Nephron progenitor cell (in vitro differentiated cells): ENCODE measurements around the gene ZNF593OS.
A peak's percentile ranks its signal among the peaks of the same experiment; 100 is the strongest.

Experiments used
- DNase-seq: peaks from one replicate; pipeline ENCODE4 v3.0.0; 2021
- H3K27ac Mint-ChIP-seq: 2 replicates; pipeline ENCODE4 v1.8.0; 2021; ENCODE audit warnings: mild to moderate bottlenecking, moderate library complexity, mixed read lengths
- H3K27me3 Mint-ChIP-seq: 2 replicates; pipeline ENCODE4 v1.8.0; 2021; ENCODE audit warnings: mild to moderate bottlenecking, low read depth, mixed read lengths; ENCODE audit not compliant: poor library complexity
- H3K36me3 Mint-ChIP-seq: 2 replicates; pipeline ENCODE4 v1.8.0; 2021; ENCODE audit warnings: low read depth, mixed read lengths
- H3K4me1 Mint-ChIP-seq: 2 replicates; pipeline ENCODE4 v1.8.0; 2021; ENCODE audit warnings: mixed read lengths
- H3K4me3 Mint-ChIP-seq: 2 replicates; pipeline ENCODE4 v1.8.0; 2021; ENCODE audit warnings: mild to moderate bottlenecking, moderate library complexity, mixed read lengths
- H3K9me3 Mint-ChIP-seq: 2 replicates; pipeline ENCODE4 v1.8.0; 2021; ENCODE audit warnings: mild to moderate bottlenecking, moderate library complexity, mixed read lengths
- TF ChIP-seq, protein P1 (sequence below): fragments of 200-600 bp; sonication (generic); IDR thresholded peaks from 2 replicates; pipeline ENCODE4 v1.5.0; 2021; ENCODE audit warnings: antibody characterized with exemption

ZNF593OS gene

DNA sequence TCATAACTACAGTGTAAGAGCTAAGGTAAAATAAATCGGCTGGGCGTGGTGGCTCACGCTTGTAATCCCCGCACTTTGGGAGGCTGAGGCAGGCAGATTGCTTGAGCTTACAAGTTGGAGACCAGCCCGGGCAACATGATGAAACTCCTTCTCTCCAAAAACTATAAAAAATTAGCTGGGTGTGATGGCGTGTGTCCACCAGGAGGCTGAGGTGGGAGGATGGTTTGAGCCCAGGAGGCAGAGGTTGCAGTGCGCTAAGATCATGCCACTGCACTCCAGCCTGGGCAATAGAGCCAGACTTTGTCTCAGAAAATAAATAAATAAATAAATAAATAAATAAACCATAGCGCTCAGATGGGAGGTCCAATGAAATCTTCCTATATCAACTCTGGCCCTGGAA, 29.5 kb downstream of the ZNF593OS start:
- Mint-ChIP-seq H3K27ac (no peak overlapping the region), H3K4me1 (peaks cover 17% of the 10 kb centered on the region), H3K9me3 (no peaks in the 10 kb centered on the region), H3K4me3 (no peak overlapping the region), H3K36me3 (no peaks in the 10 kb centered on the region), H3K27me3 (peaks cover 20% of the 10 kb centered on the region)
- TF ChIP-seq, protein P1, sequence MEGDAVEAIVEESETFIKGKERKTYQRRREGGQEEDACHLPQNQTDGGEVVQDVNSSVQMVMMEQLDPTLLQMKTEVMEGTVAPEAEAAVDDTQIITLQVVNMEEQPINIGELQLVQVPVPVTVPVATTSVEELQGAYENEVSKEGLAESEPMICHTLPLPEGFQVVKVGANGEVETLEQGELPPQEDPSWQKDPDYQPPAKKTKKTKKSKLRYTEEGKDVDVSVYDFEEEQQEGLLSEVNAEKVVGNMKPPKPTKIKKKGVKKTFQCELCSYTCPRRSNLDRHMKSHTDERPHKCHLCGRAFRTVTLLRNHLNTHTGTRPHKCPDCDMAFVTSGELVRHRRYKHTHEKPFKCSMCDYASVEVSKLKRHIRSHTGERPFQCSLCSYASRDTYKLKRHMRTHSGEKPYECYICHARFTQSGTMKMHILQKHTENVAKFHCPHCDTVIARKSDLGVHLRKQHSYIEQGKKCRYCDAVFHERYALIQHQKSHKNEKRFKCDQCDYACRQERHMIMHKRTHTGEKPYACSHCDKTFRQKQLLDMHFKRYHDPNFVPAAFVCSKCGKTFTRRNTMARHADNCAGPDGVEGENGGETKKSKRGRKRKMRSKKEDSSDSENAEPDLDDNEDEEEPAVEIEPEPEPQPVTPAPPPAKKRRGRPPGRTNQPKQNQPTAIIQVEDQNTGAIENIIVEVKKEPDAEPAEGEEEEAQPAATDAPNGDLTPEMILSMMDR = no peak
- DNase-seq = no peak

DNA sequence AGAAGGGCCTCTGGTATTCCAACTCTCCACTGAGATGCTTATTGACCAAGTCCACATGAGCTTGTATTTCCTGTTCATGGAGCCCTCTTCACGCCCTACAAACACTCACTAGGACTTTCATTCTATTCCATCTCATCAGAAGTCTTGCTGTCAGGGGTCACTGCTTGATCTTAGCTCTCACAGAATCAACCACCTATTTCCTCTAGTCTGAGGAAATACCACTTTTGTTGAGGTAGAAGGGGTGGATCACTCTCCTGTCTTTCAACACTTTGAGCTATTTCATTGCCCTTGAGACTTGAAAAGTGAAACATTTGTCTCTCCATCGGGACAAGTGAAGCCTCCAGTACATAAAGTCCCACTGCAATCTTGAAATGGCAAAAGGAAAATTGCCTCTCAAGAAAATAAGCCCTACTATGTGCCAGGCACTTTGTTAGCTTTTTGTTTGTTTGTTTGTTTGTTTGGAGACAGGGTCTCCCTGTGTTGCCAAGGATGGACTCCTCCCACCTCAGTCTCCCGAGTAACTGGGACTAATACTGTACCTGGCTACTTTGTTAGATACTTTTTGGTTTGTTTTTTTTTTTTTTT, 32.6 kb downstream of the ZNF593OS start:
- H3K36me3 Mint-ChIP-seq = peaks cover 5% of the 10 kb centered on the region
- TF ChIP-seq, protein P1 = no peak
- no peak overlapping the region for H3K4me3 Mint-ChIP-seq
- peaks cover 14% of the 10 kb centered on the region for H3K27me3 Mint-ChIP-seq
- H3K9me3 Mint-ChIP-seq = peaks cover 20% of the 10 kb centered on the region
- H3K27ac Mint-ChIP-seq = peak overlapping the region; percentile 62
- peaks cover 6% of the 10 kb centered on the region for H3K4me1 Mint-ChIP-seq
- DNase-seq = no peak

DNA sequence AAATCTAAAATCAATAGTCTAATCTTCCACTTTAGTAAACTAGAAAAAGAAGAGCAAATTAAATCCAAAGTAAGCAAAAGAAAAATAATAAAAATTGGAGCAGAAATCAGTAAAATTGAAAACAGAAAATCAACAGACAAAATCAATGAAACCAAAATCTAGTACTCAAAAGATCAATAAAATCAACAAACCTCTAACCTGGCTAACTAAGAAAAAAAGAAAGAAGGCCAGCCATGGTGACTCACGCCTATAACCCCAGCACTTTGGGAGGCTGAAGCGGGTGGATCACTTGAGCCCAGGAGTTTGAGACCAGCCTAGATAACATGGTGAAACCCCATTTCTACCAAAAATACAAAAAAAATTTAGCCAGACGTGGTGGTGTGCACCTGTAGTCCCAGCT, 37.2 kb downstream of the ZNF593OS start:
- H3K4me1 Mint-ChIP-seq = peaks cover 6% of the 10 kb centered on the region

DNA sequence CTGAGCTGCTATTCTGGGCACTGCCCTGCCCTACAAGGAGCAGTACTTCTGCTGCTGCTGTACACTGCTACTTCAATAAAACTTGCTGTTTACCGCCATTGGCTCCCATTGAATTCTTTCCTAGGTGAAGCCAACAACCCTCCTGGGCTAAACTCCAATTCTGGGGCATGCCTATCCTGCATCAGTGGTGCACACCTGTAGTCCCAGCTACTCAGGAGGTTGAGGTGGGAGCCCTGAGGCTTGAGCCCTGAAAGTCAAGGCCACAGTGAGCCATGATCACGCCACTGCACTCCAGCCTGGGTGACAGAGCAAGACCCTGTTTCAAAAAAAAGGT, 38.8 kb downstream of the ZNF593OS start:
- DNase-seq = no peak
- Mint-ChIP-seq H3K4me3 (no peak overlapping the region), H3K9me3 (peaks cover 29% of the 10 kb centered on the region), H3K27ac (no peak overlapping the region), H3K27me3 (peaks cover 12% of the 10 kb centered on the region), H3K36me3 (peaks cover 6% of the 10 kb centered on the region), H3K4me1 (peaks cover 11% of the 10 kb centered on the region)
- TF ChIP-seq, protein P1 = no peak

More for the DNA sequence above, 37.2 kb downstream of the ZNF593OS start:
- no peak overlapping the region for H3K27ac Mint-ChIP-seq
- no peak for DNase-seq
- peaks cover 9% of the 10 kb centered on the region for H3K27me3 Mint-ChIP-seq
- H3K36me3 Mint-ChIP-seq = peaks cover 6% of the 10 kb centered on the region
- H3K9me3 Mint-ChIP-seq = peaks cover 29% of the 10 kb centered on the region
- TF ChIP-seq, protein P1 = no peak
- H3K4me3 Mint-ChIP-seq = no peak overlapping the region

DNA sequence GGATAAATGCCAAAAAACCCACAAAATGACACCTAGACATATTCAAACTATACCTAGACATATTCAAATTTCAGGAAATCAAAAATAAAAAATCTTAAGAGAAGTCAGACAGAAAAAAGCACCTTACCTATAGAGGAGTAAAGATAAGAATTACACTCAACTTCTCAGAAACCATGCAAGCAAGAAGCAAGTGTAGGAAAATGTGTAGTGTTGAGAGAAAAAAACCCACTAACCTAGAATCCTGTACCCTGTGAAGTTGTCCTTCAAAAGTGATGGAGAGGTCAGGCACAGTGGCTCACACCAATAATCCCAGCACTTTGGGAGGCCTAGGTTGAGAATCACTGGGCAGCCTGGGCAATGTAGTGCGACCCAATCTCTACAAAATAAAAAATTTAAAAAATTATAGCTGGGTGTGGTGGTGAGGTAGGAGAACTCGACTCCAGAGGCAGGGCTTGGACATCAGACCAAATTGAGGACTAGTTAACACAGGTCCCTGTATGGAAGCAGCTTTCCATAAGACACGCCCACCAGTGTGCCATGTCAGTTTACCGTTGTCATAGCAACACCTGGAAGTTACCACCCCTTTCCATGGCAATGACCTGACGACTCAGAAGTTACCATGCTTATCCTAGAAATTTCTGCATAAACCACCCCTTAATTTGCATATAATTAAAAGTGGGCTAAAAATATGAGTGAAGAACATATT, 39.4 kb downstream of the ZNF593OS start:
- H3K36me3 Mint-ChIP-seq = peaks cover 6% of the 10 kb centered on the region
- no peak overlapping the region for H3K27ac Mint-ChIP-seq
- peaks cover 29% of the 10 kb centered on the region for H3K9me3 Mint-ChIP-seq
- DNase-seq = no peak
- peaks cover 16% of the 10 kb centered on the region for H3K4me1 Mint-ChIP-seq
- TF ChIP-seq, protein P1 = no peak
- no peak overlapping the region for H3K4me3 Mint-ChIP-seq
- H3K27me3 Mint-ChIP-seq = peaks cover 12% of the 10 kb centered on the region

DNA sequence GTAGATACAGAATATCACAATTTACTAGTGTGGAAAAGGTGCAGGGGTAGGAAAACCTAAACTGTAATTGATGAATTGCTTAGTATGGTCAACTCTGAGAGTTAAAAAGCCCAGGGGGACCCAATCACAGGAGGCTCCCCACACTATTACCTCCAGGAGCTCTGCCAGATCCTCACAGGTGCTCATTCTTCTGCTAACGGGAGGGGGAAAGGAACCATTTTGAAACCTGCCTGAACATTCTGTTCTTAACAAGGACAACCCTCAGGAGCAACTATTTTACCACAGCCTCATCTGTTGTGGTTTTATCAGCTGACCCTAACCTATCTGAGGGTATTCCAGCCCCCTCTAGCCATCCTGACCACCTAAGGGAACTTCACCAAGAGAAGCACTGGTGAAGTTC, 40.9 kb downstream of the ZNF593OS start:
- DNase-seq = no peak
- TF ChIP-seq, protein P1 = no peak
- no peak overlapping the region for H3K27ac Mint-ChIP-seq
- H3K4me1 Mint-ChIP-seq = peaks cover 27% of the 10 kb centered on the region
- H3K4me3 Mint-ChIP-seq = no peak overlapping the region
- H3K27me3 Mint-ChIP-seq = peaks cover 12% of the 10 kb centered on the region
- peaks cover 24% of the 10 kb centered on the region for H3K9me3 Mint-ChIP-seq
- H3K36me3 Mint-ChIP-seq = peaks cover 6% of the 10 kb centered on the region
